ENCODE results near the gene DIP2B.

- no peak for TF ChIP-seq CTCF (IDR thresholded peaks at IDR 0.05)
- no peak for TF ChIP-seq EP300 (IDR thresholded peaks at IDR 0.05)
- TF ChIP-seq POLR2A (IDR thresholded peaks at IDR 0.05), result no peak
Measured at GRCh38 chr12:50627491-50627890, 122.7 kb downstream of the DIP2B start.

All from suprapubic skin (tissue), 3 donors.